ENCODE results near the gene TNFRSF12A.

- no peak for TF ChIP-seq CTCF (IDR thresholded peaks at IDR 0.05)
- no peak for TF ChIP-seq POLR2A (IDR thresholded peaks at IDR 0.05)
These were observed 44.9 kb upstream of the TNFRSF12A start for GRCh38 chr16:2975161-2975795.
